H1 (cell line): ENCODE results near the gene SORL1-AS1.

Experiments
- CTCF ChIP-seq, 3 experiments: IDR thresholded peaks; 1 replicate in 2 of 3; 2 replicates in 1 of 3; pipeline versions ENCODE4 v1.5.1 to v1.6.1; 2011; ENCODE audit warnings: low read length in 3 of 3, mild to moderate bottlenecking in 3 of 3, inconsistent platforms in 2 of 3, low read depth in 1 of 3, moderate library complexity in 1 of 3; ENCODE audit not compliant: insufficient read depth in 1 of 3; ENCODE audit errors: control extremely low read depth in 1 of 3
- EGR1 ChIP-seq: IDR thresholded peaks from 2 replicates; pipeline ENCODE4 v1.6.1; 2011; ENCODE audit warnings: low read depth, low read length, borderline replicate concordance
- EP300 ChIP-seq, 2 experiments: IDR thresholded peaks; 1 replicate in 1 of 2; 2 replicates in 1 of 2; pipeline ENCODE4 v1.6.1; 2011 to 2012; ENCODE audit warnings: low read depth in 2 of 2, low read length in 2 of 2, mild to moderate bottlenecking in 2 of 2, borderline replicate concordance in 1 of 2, inconsistent platforms in 1 of 2, moderate library complexity in 1 of 2
- FOSL1 ChIP-seq: IDR thresholded peaks from 2 replicates; pipeline ENCODE4 v1.6.1; 2011; ENCODE audit warnings: mild to moderate bottlenecking, low read depth, low read length, moderate library complexity; ENCODE audit not compliant: insufficient read depth
- GABPA ChIP-seq: IDR thresholded peaks from 2 replicates; pipeline ENCODE4 v1.6.1; 2011; ENCODE audit warnings: mild to moderate bottlenecking, low read length, moderate library complexity, borderline replicate concordance; ENCODE audit not compliant: insufficient read depth
- KDM5A ChIP-seq: fragments of 200-600 bp; IDR thresholded peaks from 2 replicates; pipeline ENCODE4 v1.7.1; 2012; ENCODE audit warnings: mild to moderate bottlenecking, low read length, inconsistent platforms, mixed read lengths
- POLR2A ChIP-seq, 2 experiments: IDR thresholded peaks; 1 replicate in 1 of 2; 2 replicates in 1 of 2; pipeline ENCODE4 v1.6.1; 2011; ENCODE audit warnings: low read depth in 2 of 2, low read length in 2 of 2, mild to moderate bottlenecking in 2 of 2; ENCODE audit errors: control extremely low read depth in 1 of 2
- POLR2AphosphoS5 ChIP-seq: IDR thresholded peaks from 2 replicates; pipeline ENCODE4 v1.6.1; 2011; ENCODE audit warnings: low read depth, low read length
- POU5F1 ChIP-seq: IDR thresholded peaks from 2 replicates; pipeline ENCODE4 v1.6.1; 2011; ENCODE audit warnings: low read depth, mild to moderate bottlenecking, low read length, moderate library complexity
- TAF1 ChIP-seq: IDR thresholded peaks from 2 replicates; pipeline ENCODE4 v1.6.1; 2011; ENCODE audit warnings: mild to moderate bottlenecking, low read depth, low read length

GRCh38 chr11:121426476-121427399, 26.0 kb downstream of the SORL1-AS1 start:
- no peak for TF ChIP-seq TAF1
- no peak for TF ChIP-seq POU5F1
- TF ChIP-seq POLR2AphosphoS5, result no peak
- TF ChIP-seq CTCF (IDR thresholded peaks at IDR 0.05; ENCODE audit: control extremely low read depth in 1 of 3, insufficient read depth in 1 of 3, low read depth in 1 of 3, low read length in 3 of 3), result peak in 1 of 3 experiments; percentile 16; a peak in 1 of 4 replicates
- no peak for TF ChIP-seq KDM5A
- TF ChIP-seq EGR1, result no peak
- TF ChIP-seq FOSL1, result no peak
- no peak for TF ChIP-seq GABPA
- TF ChIP-seq EP300 (IDR thresholded peaks at IDR 0.05; ENCODE audit: borderline replicate concordance in 1 of 2, low read depth in 2 of 2, low read length in 2 of 2), result no peak
- TF ChIP-seq POLR2A (IDR thresholded peaks at IDR 0.05; ENCODE audit: control extremely low read depth in 1 of 2, low read depth in 2 of 2, low read length in 2 of 2), result no peak
